Motor neuron (in vitro differentiated cells): ENCODE measurements around the gene FAM168B. TPM values are rescaled to one million over a fixed set of nuclear protein-coding genes. Genes with fewer than 3 reads are reported as not detected.
A peak's percentile ranks its signal among the peaks of the same experiment; 100 is the strongest.

Source experiments
- ATAC-seq, 8 experiments: fragments of 200-7000 bp; cut with Tn5 transposase; replicated peaks in 6 of 8; 2 replicates each; pipeline ENCODE4 v1.8.0; 2021; ENCODE audit warnings: mild to moderate bottlenecking in 8 of 8, moderate library complexity in 8 of 8
- H3K27ac ChIP-seq, 2 donors: fragments of 250-450 bp; sonication (Bioruptor Pico); 2 replicates each; pipeline ENCODE4 v1.9.0; 2021; ENCODE audit warnings: antibody characterized with exemption in 2 of 2, mild to moderate bottlenecking in 2 of 2, moderate library complexity in 1 of 2
- H3K4me1 ChIP-seq, 2 donors: fragments of 250-450 bp; sonication (Bioruptor Pico); replicated peaks in 1 of 2; 2 replicates each; pipeline ENCODE4 v1.6.1; 2021; ENCODE audit warnings: antibody characterized with exemption in 2 of 2, mild to moderate bottlenecking in 2 of 2, moderate library complexity in 1 of 2
- H3K4me3 ChIP-seq, 5 donors: fragments of 250-450 bp; sonication (Bioruptor Pico); 2 replicates each; pipeline ENCODE4 v1.9.0; 2021; ENCODE audit warnings: antibody characterized with exemption in 5 of 5, mild to moderate bottlenecking in 5 of 5, moderate library complexity in 4 of 5
- WGBS, 10 experiments: fragments of 450-650 bp; shearing (Covaris generic); methylation state at CpG; one replicate each; pipeline ENCODE4 v1.0.0; 2022; 5-methylcytosine and 5-hydroxymethylcytosine counted together
- in situ Hi-C, 9 experiments: fragments of 400-800 bp; cut with MboI; loops; one replicate each; pipeline ENCODE4 v1.15.0; 2021; ENCODE audit warnings: low sequenced_read_pairs in 9 of 9, low pct_unique_long_range_greater_than_20kb in 2 of 9; ENCODE audit not compliant: unreplicated experiment in 9 of 9
- total RNA-seq, 8 experiments: library from RNA; unstranded; fragments of 300-600 nt; gene quantifications; 2 replicates each; pipeline versions ENCODE4 v1.2.3 to v1.2.4, GENCODE V29; 2022

FAM168B gene
- total RNA-seq, 8 experiments from 2014 or later: 43.6 to 100 (median 70.4) TPM

- H3K4me1 ChIP-seq: peaks cover 11 to 16% of the 10 kb centered on the region in 2 donors
- no peak overlapping the region for H3K27ac ChIP-seq
- in situ Hi-C loops: no loop called here
- WGBS, 10 experiments: 83 to 100% (median 90%) methylated on average over 1 to 8 of the region's 17 CpGs; no CpG with 5 or more reads in 4 of the 10 experiments
- no peak overlapping the region for H3K4me3 ChIP-seq
- ATAC-seq: no peak
These were observed 54.8 kb downstream of the FAM168B start for GRCh38 chr2:131038258-131039100.

- no peak overlapping the region for H3K4me3 ChIP-seq
- peaks cover 11 to 16% of the 10 kb centered on the region in 2 donors for H3K4me1 ChIP-seq
These were observed 55.6 kb downstream of the FAM168B start for GRCh38 chr2:131037398-131038257.

GRCh38 chr2:131036696-131037397 is 56.4 kb downstream of the FAM168B start:
- H3K4me1 ChIP-seq: peaks cover 11 to 16% of the 10 kb centered on the region in 2 donors
- in situ Hi-C loops: no loop called here
- ATAC-seq: no peak
- WGBS, 10 experiments: 100% methylated on average over 2 to 4 of the region's 11 CpGs; no CpG with 5 or more reads in 7 of the 10 experiments
- H3K4me3 ChIP-seq: no peak overlapping the region
- H3K27ac ChIP-seq: no peak overlapping the region

More at GRCh38 chr2:131037398-131038257, 55.6 kb downstream of the FAM168B start:
- in situ Hi-C loops: no loop called here
- 58 to 100% (median 68%) methylated on average over 1 to 4 of the region's 6 CpGs; no CpG with 5 or more reads in 7 of the 10 experiments for WGBS, 10 experiments
- H3K27ac ChIP-seq: no peak overlapping the region
- ATAC-seq: no peak

- no peak overlapping the region for H3K4me3 ChIP-seq
- H3K4me1 ChIP-seq: peaks cover 11 to 16% of the 10 kb centered on the region in 2 donors
- no peak for ATAC-seq
- no peak overlapping the region for H3K27ac ChIP-seq
- WGBS, 10 experiments: 40 to 83% (median 61%) methylated on average over 1 to 5 of the region's 6 CpGs; no CpG with 5 or more reads in 4 of the 10 experiments
- in situ Hi-C loops: no loop called here
These were observed 57.0 kb downstream of the FAM168B start for GRCh38 chr2:131036269-131036668.

GRCh38 chr2:131035826-131036231 is 57.4 kb downstream of the FAM168B start:
- no peak overlapping the region for H3K27ac ChIP-seq
- no peak for ATAC-seq
- in situ Hi-C loops: no loop called here
- H3K4me3 ChIP-seq: peak overlapping the region in 2 of 5 donors; percentile 42 to 47
- WGBS, 10 experiments: 40 to 90% (median 87%) methylated on average over 1 to 7 of the region's 10 CpGs; no CpG with 5 or more reads in 5 of the 10 experiments
- peaks cover 11 to 16% of the 10 kb centered on the region in 2 donors for H3K4me1 ChIP-seq

GRCh38 chr2:131035112-131035825 is 58.0 kb downstream of the FAM168B start:
- in situ Hi-C loops: no loop called here
- 20 to 33% methylated on average over 2 to 3 of the region's 65 CpGs; no CpG with 5 or more reads in 8 of the 10 experiments for WGBS, 10 experiments
- peak overlapping the region; percentile 36 to 51 (median 43) for H3K4me3 ChIP-seq
- peak; percentile 9 to 53 (median 40) for ATAC-seq
- no peak overlapping the region for H3K27ac ChIP-seq
- peaks cover 11 to 16% of the 10 kb centered on the region in 2 donors for H3K4me1 ChIP-seq

- WGBS, 10 experiments: 0 to 100% (median 8%) methylated on average over 1 to 16 of the region's 61 CpGs; no CpG with 5 or more reads in 2 of the 10 experiments
- peak; percentile 66 to 88 (median 81) for ATAC-seq
- in situ Hi-C loops: no loop called here
- Histone ChIP-seq H3K4me1 (peaks cover 11 to 16% of the 10 kb centered on the region in 2 donors), H3K4me3 (peak overlapping the region; percentile 36 to 51 (median 43)), H3K27ac (no peak overlapping the region)
These were observed 58.9 kb downstream of the FAM168B start for GRCh38 chr2:131034122-131035051.

GRCh38 chr2:131033786-131034121 is 59.5 kb downstream of the FAM168B start:
- 67% methylated on average over 1 of the region's 1 CpG; no CpG with 5 or more reads in 8 of the 10 experiments for WGBS, 10 experiments
- Histone ChIP-seq H3K27ac (no peak overlapping the region), H3K4me1 (peaks cover 11 to 16% of the 10 kb centered on the region in 2 donors), H3K4me3 (no peak overlapping the region)
- in situ Hi-C loops: no loop called here
- no peak for ATAC-seq

GRCh38 chr2:131032393-131032836 is 60.8 kb downstream of the FAM168B start:
- peaks cover 11 to 16% of the 10 kb centered on the region in 2 donors for H3K4me1 ChIP-seq
- no peak for ATAC-seq
- in situ Hi-C loops: no loop called here
- no peak overlapping the region for H3K4me3 ChIP-seq
- no peak overlapping the region for H3K27ac ChIP-seq
- WGBS, 10 experiments: 59 to 100% methylated on average over 1 to 2 of the region's 4 CpGs; no CpG with 5 or more reads in 8 of the 10 experiments

- no peak for ATAC-seq
- H3K27ac ChIP-seq: no peak overlapping the region
- in situ Hi-C loops: no loop called here
- H3K4me1 ChIP-seq: peaks cover 11 to 16% of the 10 kb centered on the region in 2 donors
- 40 to 80% (median 67%) methylated on average over 1 to 7 of the region's 9 CpGs; no CpG with 5 or more reads in 5 of the 10 experiments for WGBS, 10 experiments
- H3K4me3 ChIP-seq: no peak overlapping the region
These were observed 61.4 kb downstream of the FAM168B start for GRCh38 chr2:131031875-131032274.

GRCh38 chr2:131031431-131031841 is 61.8 kb downstream of the FAM168B start:
- Histone ChIP-seq H3K4me3 (no peak overlapping the region), H3K4me1 (peaks cover 11 to 16% of the 10 kb centered on the region in 2 donors), H3K27ac (no peak overlapping the region)
- in situ Hi-C loops: no loop called here
- WGBS, 10 experiments: 40 to 93% (median 83%) methylated on average over 1 to 3 of the region's 9 CpGs; no CpG with 5 or more reads in 5 of the 10 experiments
- ATAC-seq: no peak
